ENCODE results near the gene SLC25A41. TPM values are rescaled to one million over a fixed set of nuclear protein-coding genes. Genes with fewer than 3 reads are reported as not detected.

The SLC25A41 gene
- total and polyA plus RNA-seq, 9 of the 15 experiments (the other 6 are each of a cell fraction or from before 2014, with no cell fraction given) = 0.08 to 4.2 (median 1.6) TPM

GRCh38 chr19:6412447-6413091, 21.0 kb downstream of the SLC25A41 start (continued):
- no peak for TF ChIP-seq THAP12 (CRISPR knock-in tag; IDR thresholded peaks at IDR 0.05)
- no peak for TF ChIP-seq PHF21A (IDR thresholded peaks at IDR 0.05; ENCODE audit: borderline replicate concordance, low read depth)
- TF ChIP-seq MYNN (IDR thresholded peaks at IDR 0.05) = peak; percentile 60; the same call in 1 of the 2 replicates
- no peak for TF ChIP-seq MYNN (CRISPR knock-in tag; IDR thresholded peaks at IDR 0.05)
- TF ChIP-seq ZNF354B (CRISPR knock-in tag; IDR thresholded peaks at IDR 0.05) = no peak
- peak; percentile 60; the same call in 1 of the 2 replicates for TF ChIP-seq POLR2AphosphoS5 (IDR thresholded peaks at IDR 0.05; ENCODE audit: control insufficient read depth, insufficient read depth, low read depth, low read length)
- peak; percentile 76; the same call in 1 of the 2 replicates for TF ChIP-seq POLR2A (conservative IDR thresholded peaks at IDR 0.05)
- TF ChIP-seq DDX20 (tag; IDR thresholded peaks at IDR 0.05; ENCODE audit: low read depth) = no peak
- TF ChIP-seq BRCA1 (IDR thresholded peaks at IDR 0.05) = no peak
- TF ChIP-seq BRCA1 (CRISPR knock-in tag; IDR thresholded peaks at IDR 0.05) = no peak
- no peak for TF ChIP-seq ETS1 (conservative IDR thresholded peaks at IDR 0.05; ENCODE audit: control insufficient read depth, low read depth, low read length)
- no peak for TF ChIP-seq BRD4 (IDR thresholded peaks at IDR 0.05)
- TF ChIP-seq FOXA1 (IDR thresholded peaks at IDR 0.05; ENCODE audit: borderline replicate concordance) = no peak
- TF ChIP-seq NFATC3 (IDR thresholded peaks at IDR 0.05) = no peak
- peak; percentile 23 for TF ChIP-seq DACH1 (IDR thresholded peaks at IDR 0.05; ENCODE audit: partially characterized antibody)
- TF ChIP-seq CTCF (IDR thresholded peaks at IDR 0.05 in 2 of 3, conservative IDR thresholded peaks at IDR 0.05 in 1 of 3; ENCODE audit: insufficient read depth in 2 of 3, low read depth in 1 of 3, low read length in 3 of 3) = peak; percentile 71 to 85 (median 73)
- TF ChIP-seq C11orf30 (IDR thresholded peaks at IDR 0.05; ENCODE audit: low read depth) = no peak
- no peak for TF ChIP-seq THAP7 (CRISPR knock-in tag; IDR thresholded peaks at IDR 0.05)
- no peak for TF ChIP-seq CREB3L1 (IDR thresholded peaks at IDR 0.05; ENCODE audit: borderline replicate concordance, low read depth)
- TF ChIP-seq TFAP4 (CRISPR knock-in tag; IDR thresholded peaks at IDR 0.05; ENCODE audit: borderline replicate concordance) = peak; percentile 46; the same call in 1 of the 2 replicates
- no peak for TF ChIP-seq NCOA6 (IDR thresholded peaks at IDR 0.05)
